Measurements from ENCODE around the gene TNFAIP8.

TNFAIP8 gene

GRCh38 chr5:119328753-119329602, 26.8 kb upstream of the TNFAIP8 start:
- no peak for DNase-seq (ENCODE audit: low read depth in 1 of 2, low spot score in 1 of 2)

DNA sequence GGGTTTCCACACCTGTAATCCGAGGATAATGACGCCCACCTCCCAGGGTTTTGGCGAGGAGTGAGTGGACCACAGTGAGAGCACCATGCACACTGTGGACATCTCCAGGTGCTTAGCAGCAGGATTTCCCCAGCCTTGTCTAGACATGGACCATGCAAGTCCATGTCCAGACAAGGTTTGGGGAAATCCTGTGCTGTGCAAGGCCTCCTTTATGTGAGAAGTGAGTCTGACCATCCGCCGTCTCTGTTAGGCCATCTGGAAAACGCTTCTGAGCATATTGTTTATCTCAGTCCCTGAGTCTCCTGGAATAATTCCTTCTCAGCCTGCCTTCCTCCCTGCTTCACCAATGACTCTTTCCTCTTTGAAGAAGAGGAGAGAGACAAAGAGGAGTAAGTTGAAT, 26.2 kb upstream of the TNFAIP8 start:
- no peak for DNase-seq (ENCODE audit: low read depth in 1 of 2, low spot score in 1 of 2)

GRCh38 chr5:119330367-119331183, 25.2 kb upstream of the TNFAIP8 start:
- no peak for DNase-seq (ENCODE audit: low read depth in 1 of 2, low spot score in 1 of 2)

GRCh38 chr5:119331566-119332095, 24.2 kb upstream of the TNFAIP8 start:
- no peak for DNase-seq (ENCODE audit: low read depth in 1 of 2, low spot score in 1 of 2)

- DNase-seq (ENCODE audit: low read depth in 1 of 2, low spot score in 1 of 2), result no peak
Observed at GRCh38 chr5:119332208-119332607, 23.6 kb upstream of the TNFAIP8 start.

- no peak for DNase-seq (ENCODE audit: low read depth in 1 of 2, low spot score in 1 of 2)
Observed at GRCh38 chr5:119332978-119333401, 22.8 kb upstream of the TNFAIP8 start.

DNA sequence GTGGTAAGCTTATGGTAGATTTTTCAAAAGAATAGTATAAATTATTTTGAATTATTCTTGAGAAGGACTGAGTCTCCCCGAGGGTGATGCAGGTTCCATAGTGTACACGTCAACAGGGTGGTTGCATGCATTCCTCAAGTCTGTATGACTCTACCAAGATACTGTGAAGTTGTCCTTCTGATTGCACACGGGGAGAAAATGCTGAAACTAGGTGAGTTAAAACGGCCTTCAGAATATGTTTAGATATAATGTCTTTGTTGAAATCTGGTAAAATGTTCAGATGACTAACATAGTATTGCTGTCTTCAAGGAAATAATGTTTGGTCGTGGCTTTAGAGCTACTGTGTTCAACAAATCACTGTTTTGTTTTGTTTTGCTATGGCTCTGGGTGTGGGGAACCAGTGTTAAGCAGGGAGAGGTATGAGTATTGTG, 22.4 kb upstream of the TNFAIP8 start:
- no peak for DNase-seq (ENCODE audit: low read depth in 1 of 2, low spot score in 1 of 2)

DNA sequence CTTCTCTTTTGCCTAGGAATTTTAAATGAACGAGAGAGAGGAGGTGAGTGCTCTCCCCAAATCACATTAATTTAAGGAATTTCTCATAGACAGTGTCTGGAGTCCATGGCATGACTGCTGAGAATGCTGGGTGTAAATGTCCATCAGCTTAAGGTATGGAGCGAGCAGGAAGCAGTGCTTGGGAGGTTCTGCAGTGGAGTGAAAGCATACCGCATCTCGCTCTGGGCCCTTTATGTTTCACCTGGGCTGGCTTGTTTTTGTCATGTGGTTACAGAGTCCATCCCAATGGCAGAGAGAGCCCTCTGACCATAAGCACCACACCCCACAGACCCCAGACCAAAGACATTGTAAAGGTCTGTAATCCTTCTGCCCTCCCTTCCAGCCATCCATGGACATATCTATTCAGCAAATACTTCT, 20.6 kb upstream of the TNFAIP8 start:
- DNase-seq (ENCODE audit: low read depth in 1 of 2, low spot score in 1 of 2), result no peak

DNA sequence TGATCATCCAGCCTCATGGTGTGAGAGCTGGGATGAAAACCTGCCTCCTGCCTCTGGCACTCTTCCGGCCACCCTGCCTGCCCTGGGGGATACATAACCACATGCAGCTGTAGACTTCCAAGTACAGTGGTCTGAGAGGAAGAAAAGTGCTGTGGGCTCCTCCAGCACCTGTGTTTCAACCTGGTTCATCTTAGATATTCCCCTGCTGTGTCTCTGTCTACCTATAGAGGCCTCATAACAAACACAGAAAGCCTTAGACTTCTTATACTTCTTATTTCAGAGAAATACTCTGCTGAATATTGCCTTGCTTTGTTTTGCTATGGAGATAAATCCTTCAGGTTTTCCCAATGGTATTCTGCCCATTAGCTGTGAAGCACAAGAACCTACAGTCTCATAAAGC, 19.6 kb upstream of the TNFAIP8 start:
- DNase-seq (ENCODE audit: low read depth in 1 of 2, low spot score in 1 of 2), result no peak

DNA sequence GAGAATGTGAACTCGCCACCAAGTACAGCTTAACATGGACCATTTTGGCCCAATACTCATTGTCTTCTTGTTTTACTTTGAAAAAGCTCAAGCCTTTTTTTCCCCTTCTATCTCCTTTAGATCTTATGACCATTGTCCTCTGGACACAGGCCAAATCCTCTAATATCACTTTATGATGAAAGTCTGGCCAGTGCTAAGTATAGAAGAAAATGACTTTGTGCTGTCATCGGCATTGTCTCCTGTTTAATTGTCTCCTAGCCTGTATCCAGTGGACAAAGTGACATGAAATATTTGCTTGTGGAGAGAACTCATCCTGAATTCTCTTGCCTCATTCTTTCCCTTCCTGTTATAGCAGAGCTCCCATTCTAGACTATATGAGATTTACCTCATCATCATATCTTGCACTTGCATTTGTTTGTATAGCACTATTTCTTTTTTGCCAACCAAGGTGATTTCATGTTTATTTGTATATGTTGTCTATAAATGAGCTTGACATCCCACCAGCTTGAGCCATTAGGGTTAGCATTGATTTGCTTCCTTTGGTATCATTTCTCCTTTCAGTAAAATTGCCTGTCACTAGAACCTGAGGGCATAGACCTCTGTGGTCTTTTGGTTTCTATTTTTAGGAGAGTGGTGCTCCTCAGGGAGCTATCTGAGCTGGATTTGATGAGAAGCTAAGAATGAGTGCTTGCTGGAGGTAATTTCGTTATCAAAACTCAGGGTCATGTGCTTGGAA, 18.8 kb upstream of the TNFAIP8 start:
- no peak for DNase-seq (ENCODE audit: low read depth in 1 of 2, low spot score in 1 of 2)

- DNase-seq (ENCODE audit: low read depth in 1 of 2, low spot score in 1 of 2), result no peak
Observed at GRCh38 chr5:119338326-119338946, 17.4 kb upstream of the TNFAIP8 start.

DNA sequence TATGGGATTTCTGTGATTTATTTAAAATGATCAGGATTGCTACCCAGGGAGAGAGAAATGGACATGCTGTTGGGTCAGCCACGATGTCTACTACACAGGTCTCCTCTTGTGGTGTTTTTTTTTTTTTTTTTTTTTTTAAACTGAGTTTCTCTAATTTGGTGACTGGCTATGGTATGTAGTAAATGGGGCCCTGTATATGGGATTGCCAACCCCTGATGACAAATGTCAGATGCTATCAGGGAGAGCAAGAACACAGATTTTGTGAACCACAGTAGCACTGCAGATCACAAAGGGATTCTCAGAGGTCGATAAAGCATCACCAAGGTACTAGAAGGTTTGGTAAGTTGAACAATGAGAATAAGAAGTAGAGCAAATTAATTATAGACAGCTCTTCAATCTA, 16.5 kb upstream of the TNFAIP8 start:
- no peak for DNase-seq (ENCODE audit: low read depth in 1 of 2, low spot score in 1 of 2)

DNA sequence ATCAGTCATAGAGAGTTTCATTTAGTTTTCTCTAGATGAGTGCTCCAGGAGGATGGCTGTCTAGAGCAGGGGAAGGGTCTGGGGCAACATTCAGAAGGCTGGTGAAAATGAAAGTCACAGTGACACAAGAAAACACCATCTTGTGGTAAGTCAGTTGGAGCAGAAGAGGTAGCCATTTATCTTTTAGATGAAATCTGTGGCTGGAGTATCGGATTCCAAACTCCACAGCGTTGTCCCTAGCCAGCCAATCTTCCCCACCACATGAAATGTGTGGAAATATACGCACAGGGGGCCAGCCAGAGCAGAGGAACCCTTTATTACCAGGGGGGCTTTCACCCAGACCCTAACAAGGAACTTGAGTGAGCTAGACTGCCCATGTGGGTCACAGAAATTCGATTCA, 15.9 kb upstream of the TNFAIP8 start:
- no peak for DNase-seq (ENCODE audit: low read depth in 1 of 2, low spot score in 1 of 2)

GRCh38 chr5:119340597-119341218, 15.1 kb upstream of the TNFAIP8 start:
- DNase-seq (ENCODE audit: low read depth in 1 of 2, low spot score in 1 of 2), result no peak

DNA sequence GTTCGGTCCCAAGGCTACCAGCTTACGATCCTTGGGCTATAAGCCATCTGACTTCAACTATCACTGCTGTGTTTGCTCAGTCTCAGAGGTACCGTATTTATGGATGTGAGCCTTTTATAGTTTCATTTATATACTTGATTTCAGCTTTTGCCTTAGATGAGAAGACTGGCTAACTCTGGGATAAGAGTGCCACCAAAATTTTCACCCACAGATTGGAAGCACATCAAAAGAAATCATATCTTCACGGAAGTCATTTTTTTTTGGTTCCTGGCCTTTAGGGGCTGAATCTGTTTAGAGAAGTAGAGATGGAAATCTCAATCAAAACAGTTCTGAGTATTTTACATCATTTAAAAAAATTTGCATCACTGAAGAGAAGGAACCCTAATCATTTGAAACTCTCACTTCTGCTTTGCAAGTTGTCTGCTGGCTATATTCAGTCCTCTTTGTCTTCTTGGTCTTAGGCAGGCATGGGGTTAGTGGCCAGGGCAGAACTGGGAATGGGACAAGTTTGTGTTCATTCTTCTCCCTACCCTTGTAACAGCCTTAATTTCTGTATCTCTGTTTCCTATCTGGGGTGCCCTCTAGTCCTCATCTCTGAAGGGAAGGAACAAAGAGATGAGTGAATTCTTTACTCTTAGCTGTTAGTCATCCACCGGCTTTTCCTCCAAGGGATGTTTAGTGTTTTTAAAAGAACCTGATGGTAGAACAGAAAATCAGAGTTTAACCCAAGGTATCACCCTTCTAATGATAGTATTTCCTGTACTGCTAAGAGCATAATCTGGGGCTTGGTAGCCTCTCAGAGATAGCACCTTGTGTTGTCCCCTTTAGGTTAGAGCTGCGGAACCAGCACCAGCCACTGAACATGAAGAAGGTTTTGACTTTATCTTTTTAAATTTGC, 14.1 kb upstream of the TNFAIP8 start:
- no peak for DNase-seq (ENCODE audit: low read depth in 1 of 2, low spot score in 1 of 2)

- no peak for DNase-seq (ENCODE audit: low read depth in 1 of 2, low spot score in 1 of 2)
Observed at GRCh38 chr5:119342406-119342805, 13.4 kb upstream of the TNFAIP8 start.

DNA sequence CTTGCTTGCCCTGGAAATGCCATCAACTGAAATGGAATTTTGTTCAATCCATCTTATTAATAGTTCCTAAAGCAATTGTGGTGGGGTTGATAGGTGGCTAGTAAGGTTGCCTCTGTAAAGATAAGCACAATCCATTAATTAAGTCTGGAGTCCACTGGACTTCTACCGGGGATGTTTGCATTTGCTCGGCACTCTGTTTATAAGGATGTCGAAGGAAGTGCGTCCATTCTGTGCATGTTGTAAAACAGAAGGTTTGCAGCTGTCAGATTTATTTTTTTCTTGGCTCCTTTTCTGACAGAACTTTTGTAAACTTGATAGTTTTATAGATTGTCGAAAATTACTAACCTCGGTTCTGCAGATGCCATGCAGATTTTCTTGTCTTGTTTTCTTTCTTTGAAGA, 12.8 kb upstream of the TNFAIP8 start:
- no peak for DNase-seq (ENCODE audit: low read depth in 1 of 2, low spot score in 1 of 2)

- DNase-seq (ENCODE audit: low read depth in 1 of 2, low spot score in 1 of 2), result no peak
Observed at GRCh38 chr5:119343766-119344165, 12.1 kb upstream of the TNFAIP8 start.

GRCh38 chr5:119344231-119344630, 11.6 kb upstream of the TNFAIP8 start:
- DNase-seq (ENCODE audit: low read depth in 1 of 2, low spot score in 1 of 2), result no peak
